Small intestine (tissue), 7 donors: ENCODE measurements around the gene B4GALT2. TPM values are rescaled to one million over a fixed set of nuclear protein-coding genes. Genes with fewer than 3 reads are reported as not detected.

Experiments
- DNase-seq, 2 donors: peaks; one replicate each; pipeline versions ENCODE4 v3.0.0 to v3.0.0-alpha.2; 2013
- FAIRE-seq: peaks from 2 replicates; lab custom pipeline; 2012; peaks lifted over from hg19 to GRCh38; lab: Jason Lieb, UNC
- H3K27ac ChIP-seq, 3 donors: one replicate each; pipeline ENCODE4 v1.5.1; 2013; ENCODE audit warnings: low read length in 2 of 3, mild to moderate bottlenecking in 2 of 3, control low read depth in 1 of 3, inconsistent platforms in 1 of 3, low read depth in 1 of 3, moderate library complexity in 1 of 3
- H3K27me3 ChIP-seq, 3 donors: one replicate each; pipeline ENCODE4 v1.6.1; 2013; ENCODE audit warnings: low read length in 3 of 3, inconsistent platforms in 1 of 3; ENCODE audit not compliant: control insufficient read depth in 3 of 3, insufficient read depth in 3 of 3
- H3K36me3 ChIP-seq, 3 donors: one replicate each; pipeline ENCODE4 v1.6.1; 2013; ENCODE audit warnings: low read length in 3 of 3, inconsistent platforms in 1 of 3, low read depth in 1 of 3, mild to moderate bottlenecking in 1 of 3, moderate library complexity in 1 of 3; ENCODE audit not compliant: control insufficient read depth in 3 of 3, insufficient read depth in 2 of 3
- H3K4me1 ChIP-seq, 3 donors: one replicate each; pipeline ENCODE4 v1.6.1; 2013; ENCODE audit warnings: low read length in 2 of 3, inconsistent platforms in 1 of 3, low read depth in 1 of 3, mild to moderate bottlenecking in 1 of 3, moderate library complexity in 1 of 3; ENCODE audit not compliant: control insufficient read depth in 3 of 3, insufficient read depth in 2 of 3
- H3K4me3 ChIP-seq, 3 donors: one replicate each; pipeline ENCODE4 v1.5.1; 2013; ENCODE audit warnings: low read length in 3 of 3, control low read depth in 1 of 3, inconsistent platforms in 1 of 3, low read depth in 1 of 3, mild to moderate bottlenecking in 1 of 3, moderate library complexity in 1 of 3
- H3K9me3 ChIP-seq, 2 donors: one replicate each; pipeline ENCODE4 v1.6.1; 2013; ENCODE audit warnings: low read depth in 1 of 2, low read length in 1 of 2; ENCODE audit not compliant: control insufficient read depth in 2 of 2, insufficient read depth in 1 of 2
- WGBS, 3 donors: extraction: QIAGEN DNeasy Blood & Tissue Kit; methylation state at CpG; one replicate each; pipeline ENCODE4 v1.1.7; 2013; 5-methylcytosine and 5-hydroxymethylcytosine counted together
- polyA plus RNA-seq, 4 donors: library from polyadenylated mRNA; stranded (reverse) in 3 of 4; unstranded in 1 of 4; fragments of 200-250 nt in 3 of 4; fragments of 120-200 nt in 1 of 4; gene quantifications; one replicate each; pipeline versions ENCODE4 v1.2.1 to v1.2.3, GENCODE V29; 2013
- donor health status: healthy with polysubstance abuse.
- donor health status: control.
- donor health status: control.
- donor health status: Bipolar disorder and iron deficiency.
- donor health status: healthy.

Gene B4GALT2
- polyA plus RNA-seq, 4 donors = 8.9 to 34.6 (median 25.9) TPM

- 69 to 92% (median 84%) methylated on average over 3 of the region's 3 CpGs for WGBS, 3 donors
- peaks cover 0 to 2% (median 0%) of the 10 kb centered on the region in 3 donors for H3K36me3 ChIP-seq
- no peak overlapping the region for H3K27ac ChIP-seq
- no peaks in the 10 kb centered on the region for H3K27me3 ChIP-seq
- H3K9me3 ChIP-seq = no peaks in the 10 kb centered on the region
- peaks cover 0 to 25% (median 0%) of the 10 kb centered on the region in 3 donors for H3K4me1 ChIP-seq
- no peak overlapping the region for H3K4me3 ChIP-seq
- DNase-seq = no peak
- FAIRE-seq = no peak
Observed at GRCh38 chr1:44015206-44015605, 36.2 kb downstream of the B4GALT2 start.

- Histone ChIP-seq H3K4me3 (no peak overlapping the region), H3K27me3 (no peaks in the 10 kb centered on the region), H3K27ac (no peak overlapping the region), H3K36me3 (peaks cover 0 to 2% (median 0%) of the 10 kb centered on the region in 3 donors), H3K9me3 (no peaks in the 10 kb centered on the region), H3K4me1 (peaks cover 0 to 23% (median 0%) of the 10 kb centered on the region in 3 donors)
- 86 to 90% (median 87%) methylated on average over 16 to 20 of the region's 20 CpGs for WGBS, 3 donors
- DNase-seq (no peak), FAIRE-seq (no peak)
Observed at GRCh38 chr1:44016041-44016889, 37.3 kb downstream of the B4GALT2 start.

DNA sequence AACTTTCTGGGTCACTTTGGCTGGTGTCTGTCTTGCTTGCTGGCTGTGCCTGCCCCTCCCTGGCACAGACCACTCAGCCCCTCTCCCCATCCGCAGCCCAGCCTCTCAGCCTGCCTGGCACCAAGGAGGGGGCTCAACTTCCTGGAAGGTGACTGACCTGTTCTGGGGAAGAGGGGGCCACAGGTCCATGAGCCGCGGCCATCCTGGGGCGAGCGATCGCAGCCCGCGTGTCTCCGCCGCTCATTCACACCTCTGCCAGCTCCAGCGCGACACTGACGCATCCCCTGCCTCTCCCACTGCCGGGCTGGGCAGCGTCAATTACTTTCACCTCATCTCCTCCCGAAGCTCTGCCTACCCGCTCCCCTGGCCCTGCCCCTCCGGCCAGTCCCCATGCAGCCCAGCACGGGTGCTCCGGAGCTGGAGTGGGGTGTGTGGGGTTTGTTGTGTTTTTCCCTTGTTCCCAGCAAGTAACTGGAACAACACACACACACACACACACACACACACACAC is 37.9 kb downstream of the B4GALT2 start:
- peaks cover 0 to 3% (median 0%) of the 10 kb centered on the region in 3 donors for H3K36me3 ChIP-seq
- WGBS, 3 donors = 89 to 91% (median 90%) methylated on average over 20 of the region's 20 CpGs
- no peaks in the 10 kb centered on the region for H3K9me3 ChIP-seq
- no peak overlapping the region for H3K27ac ChIP-seq
- no peak for DNase-seq
- peaks cover 0 to 22% (median 0%) of the 10 kb centered on the region in 3 donors for H3K4me1 ChIP-seq
- H3K27me3 ChIP-seq = no peaks in the 10 kb centered on the region
- no peak overlapping the region for H3K4me3 ChIP-seq
- FAIRE-seq = no peak

- WGBS, 3 donors = 79 to 94% (median 87%) methylated on average over 13 of the region's 13 CpGs
- Histone ChIP-seq H3K4me3 (no peak overlapping the region), H3K36me3 (peaks cover 0 to 10% (median 0%) of the 10 kb centered on the region in 3 donors), H3K27ac (no peak overlapping the region), H3K9me3 (no peaks in the 10 kb centered on the region), H3K27me3 (no peaks in the 10 kb centered on the region), H3K4me1 (peaks cover 0 to 14% (median 0%) of the 10 kb centered on the region in 3 donors)
- DNase-seq (no peak), FAIRE-seq (no peak)
Observed at GRCh38 chr1:44019466-44019948, 40.5 kb downstream of the B4GALT2 start.

DNA sequence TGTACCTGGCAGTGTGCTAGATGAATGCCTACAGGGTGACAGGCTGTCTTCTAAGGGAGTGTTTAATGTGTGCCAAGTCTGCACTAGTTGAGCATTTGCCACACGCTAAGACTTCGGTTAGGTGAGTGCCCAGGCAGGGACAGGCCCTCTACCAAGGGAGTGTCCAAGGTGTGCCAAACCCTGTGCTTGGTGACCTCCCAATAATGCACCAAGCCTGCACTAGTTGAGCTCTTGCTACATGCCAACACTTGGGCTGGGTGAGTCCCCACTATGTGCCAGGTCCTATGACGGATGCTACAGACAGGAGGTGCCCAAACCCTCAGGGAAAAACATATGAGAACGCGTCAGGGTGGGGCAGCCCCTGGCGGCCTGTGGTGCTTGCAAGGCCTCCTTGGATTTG is 41.5 kb downstream of the B4GALT2 start:
- Histone ChIP-seq H3K4me3 (no peak overlapping the region), H3K9me3 (no peaks in the 10 kb centered on the region), H3K27ac (no peak overlapping the region), H3K36me3 (peaks cover 0 to 10% (median 0%) of the 10 kb centered on the region in 3 donors), H3K4me1 (peaks cover 0 to 11% (median 0%) of the 10 kb centered on the region in 3 donors), H3K27me3 (no peaks in the 10 kb centered on the region)
- FAIRE-seq = no peak
- DNase-seq = no peak
- WGBS, 3 donors = 78 to 86% (median 85%) methylated on average over 6 of the region's 6 CpGs

- DNase-seq = no peak
- Histone ChIP-seq H3K4me1 (peaks cover 0 to 18% (median 0%) of the 10 kb centered on the region in 3 donors), H3K4me3 (no peak overlapping the region), H3K27ac (no peak overlapping the region), H3K27me3 (no peaks in the 10 kb centered on the region), H3K9me3 (no peaks in the 10 kb centered on the region), H3K36me3 (peaks cover 0 to 10% (median 0%) of the 10 kb centered on the region in 3 donors)
- no peak for FAIRE-seq
- 87 to 95% (median 94%) methylated on average over 8 of the region's 8 CpGs for WGBS, 3 donors
Observed at GRCh38 chr1:44021156-44021555, 42.1 kb downstream of the B4GALT2 start.

DNA sequence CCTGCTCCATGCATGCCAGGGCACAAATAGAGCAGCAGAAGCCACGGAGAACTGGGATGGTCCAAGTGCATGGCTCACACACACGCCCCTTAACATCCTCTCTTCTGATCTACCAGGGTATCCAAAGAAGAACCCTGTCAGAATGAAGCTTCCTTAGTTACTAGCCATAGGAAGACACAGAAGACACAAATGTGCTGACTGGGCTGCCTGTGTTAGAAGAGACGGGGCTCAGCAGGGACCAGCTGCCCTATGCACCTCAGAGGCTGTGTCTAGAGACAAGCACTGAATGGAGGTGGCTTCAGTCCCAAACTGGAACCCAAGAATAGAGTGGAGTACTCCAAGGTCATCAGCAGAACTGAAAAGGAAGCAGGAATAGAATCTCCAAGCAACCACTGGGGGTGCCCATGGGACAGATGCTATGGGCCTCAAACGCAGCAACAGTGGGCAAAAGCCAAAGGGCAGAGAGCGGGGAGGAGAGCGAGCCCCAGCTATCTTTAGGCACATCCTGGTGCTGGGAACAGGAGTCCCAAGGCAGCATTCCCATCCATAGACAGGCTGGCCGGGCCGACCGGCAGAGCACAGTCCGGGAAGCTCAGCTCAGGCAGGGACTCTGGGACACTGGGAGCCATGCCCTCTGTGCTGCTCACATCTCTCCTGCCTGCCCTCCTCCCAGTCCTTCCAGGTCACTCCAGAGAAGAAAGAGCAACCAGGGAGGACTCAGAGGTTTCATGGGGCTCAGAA is 42.7 kb downstream of the B4GALT2 start:
- WGBS, 3 donors = 76 to 89% (median 82%) methylated on average over 10 of the region's 10 CpGs
- no peak overlapping the region for H3K27ac ChIP-seq
- H3K27me3 ChIP-seq = no peaks in the 10 kb centered on the region
- FAIRE-seq (no peak), DNase-seq (no peak)
- H3K36me3 ChIP-seq = peaks cover 0 to 10% (median 0%) of the 10 kb centered on the region in 3 donors
- no peaks in the 10 kb centered on the region for H3K9me3 ChIP-seq
- H3K4me1 ChIP-seq = peaks cover 0 to 18% (median 0%) of the 10 kb centered on the region in 3 donors
- H3K4me3 ChIP-seq = no peak overlapping the region
